ENCODE measurements around the gene PDCD7.
"Not testable (repeated sequence)": the region's sequence is repeated elsewhere in the genome, so short reads cannot be mapped to it uniquely, and the experiment has no call there.

PDCD7 gene, protein sequence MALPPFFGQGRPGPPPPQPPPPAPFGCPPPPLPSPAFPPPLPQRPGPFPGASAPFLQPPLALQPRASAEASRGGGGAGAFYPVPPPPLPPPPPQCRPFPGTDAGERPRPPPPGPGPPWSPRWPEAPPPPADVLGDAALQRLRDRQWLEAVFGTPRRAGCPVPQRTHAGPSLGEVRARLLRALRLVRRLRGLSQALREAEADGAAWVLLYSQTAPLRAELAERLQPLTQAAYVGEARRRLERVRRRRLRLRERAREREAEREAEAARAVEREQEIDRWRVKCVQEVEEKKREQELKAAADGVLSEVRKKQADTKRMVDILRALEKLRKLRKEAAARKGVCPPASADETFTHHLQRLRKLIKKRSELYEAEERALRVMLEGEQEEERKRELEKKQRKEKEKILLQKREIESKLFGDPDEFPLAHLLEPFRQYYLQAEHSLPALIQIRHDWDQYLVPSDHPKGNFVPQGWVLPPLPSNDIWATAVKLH

DNA sequence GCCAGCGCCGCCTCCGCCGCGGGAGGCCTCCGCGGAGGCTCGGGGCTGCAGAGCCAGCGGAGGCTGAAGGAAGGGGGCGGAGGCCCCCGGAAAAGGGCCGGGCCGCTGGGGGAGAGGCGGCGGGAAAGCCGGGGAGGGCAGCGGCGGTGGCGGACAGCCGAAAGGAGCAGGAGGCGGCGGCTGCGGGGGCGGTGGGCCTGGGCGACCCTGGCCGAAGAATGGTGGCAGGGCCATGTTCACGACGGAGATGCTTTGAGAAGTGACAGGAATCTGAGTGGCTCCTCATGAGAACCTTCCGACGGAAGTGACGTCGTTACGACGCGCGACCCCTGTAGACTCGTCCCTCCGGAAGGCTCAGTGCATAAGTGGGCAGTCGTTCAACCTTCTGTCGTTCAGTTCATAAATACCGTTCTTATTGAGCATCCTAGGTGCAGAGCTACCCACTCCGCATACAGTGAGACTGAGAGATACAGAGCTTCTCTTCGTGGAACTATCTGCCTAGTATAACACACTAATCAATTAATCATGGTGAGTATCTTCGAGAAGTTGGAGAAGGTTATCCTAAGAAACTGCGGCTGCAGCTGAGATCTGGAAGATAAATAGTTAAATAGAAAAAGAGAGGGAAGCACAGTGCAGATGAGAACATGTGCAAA, at the start of gene PDCD7:
Gene PDCD7, minus strand, starts transcription at position 261 of the 653 bp plus-strand sequence. Its CDS starts 27 bp downstream, at position 234.
- DNase-seq (ENCODE audit: low spot score): peak; percentile 90

- no peak for DNase-seq (ENCODE audit: low spot score)
Measured at GRCh38 chr15:65182538-65182937, 48.9 kb upstream of the PDCD7 start.

- DNase-seq (ENCODE audit: low spot score): not testable (repeated sequence)
Measured at GRCh38 chr15:65181582-65182353, 48.2 kb upstream of the PDCD7 start.

DNA sequence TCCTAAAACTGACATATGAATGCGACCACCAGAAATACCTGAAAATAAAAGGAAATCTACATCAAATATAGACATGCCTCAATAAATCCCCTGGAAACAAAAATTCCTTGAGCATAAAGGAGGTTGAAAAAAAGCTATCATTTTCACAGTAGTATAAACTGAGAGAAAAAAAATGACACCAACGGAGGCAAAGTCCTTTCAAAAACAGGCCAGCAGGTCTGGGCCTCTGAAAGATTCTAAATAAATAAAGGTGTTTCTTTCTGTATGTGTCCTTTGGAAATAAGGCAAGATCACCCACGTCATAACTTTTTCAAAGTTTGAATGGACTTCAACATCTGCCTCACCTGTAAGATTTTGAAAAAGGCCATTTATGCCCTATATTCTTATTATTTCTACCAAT, 46.6 kb upstream of the PDCD7 start:
- DNase-seq (ENCODE audit: low spot score): no peak

DNA sequence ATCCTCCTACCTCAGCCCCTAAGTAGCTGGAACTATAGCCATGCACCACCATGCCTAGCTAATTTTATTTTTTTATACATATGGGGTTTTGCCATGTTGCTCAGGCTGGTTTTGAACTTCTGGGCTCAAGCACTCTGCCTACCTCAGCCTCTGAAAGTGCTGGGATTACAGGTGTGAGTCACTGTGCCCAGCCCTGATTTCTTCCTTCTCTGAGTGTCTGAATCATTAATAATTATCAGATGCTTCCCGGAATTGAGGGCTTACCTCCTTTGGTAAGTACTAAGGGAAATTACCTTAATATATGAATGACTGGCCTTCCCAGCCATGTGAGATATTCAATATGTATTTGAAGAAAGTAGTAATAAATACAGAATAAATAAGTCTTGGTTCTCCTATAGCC, 44.3 kb upstream of the PDCD7 start:
- no peak for DNase-seq (ENCODE audit: low spot score)

DNA sequence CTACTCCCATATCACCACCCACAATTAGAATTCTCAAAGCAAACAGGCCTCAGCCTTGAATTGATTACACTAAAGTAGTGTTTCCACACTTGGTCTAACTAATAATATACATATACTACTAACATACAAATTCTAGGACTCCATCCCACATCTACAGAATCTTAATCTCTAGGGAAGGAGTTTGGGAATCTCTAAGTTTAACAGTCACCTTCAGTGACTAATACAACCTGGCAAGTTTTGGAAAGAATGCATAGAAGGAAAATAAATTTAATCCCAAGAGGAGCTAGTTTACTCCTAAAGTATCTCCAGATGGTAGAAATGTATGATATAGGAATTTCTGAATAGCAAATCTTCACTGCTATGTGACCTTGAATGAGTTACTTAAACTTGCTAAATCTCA, 42.4 kb upstream of the PDCD7 start:
- DNase-seq (ENCODE audit: low spot score): no peak

DNA sequence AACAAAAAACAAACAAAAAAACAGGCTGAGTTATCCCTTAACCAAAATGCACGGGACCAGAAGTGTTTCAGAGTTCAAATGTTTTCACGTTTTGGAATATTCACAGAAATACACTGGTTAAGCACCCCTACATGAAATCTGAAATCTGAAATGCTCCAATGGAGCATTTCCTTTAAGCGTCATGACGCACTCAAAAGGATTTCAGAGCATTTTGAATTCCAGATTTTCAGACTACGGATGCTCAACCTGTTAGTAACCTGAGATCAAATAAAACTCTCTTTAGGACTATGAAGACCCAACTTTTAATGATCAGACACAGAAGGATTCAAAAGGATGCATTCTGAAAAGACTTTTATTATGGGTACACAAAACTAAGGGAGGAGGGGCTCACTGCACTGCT, 41.9 kb upstream of the PDCD7 start:
- DNase-seq (ENCODE audit: low spot score): no peak

DNA sequence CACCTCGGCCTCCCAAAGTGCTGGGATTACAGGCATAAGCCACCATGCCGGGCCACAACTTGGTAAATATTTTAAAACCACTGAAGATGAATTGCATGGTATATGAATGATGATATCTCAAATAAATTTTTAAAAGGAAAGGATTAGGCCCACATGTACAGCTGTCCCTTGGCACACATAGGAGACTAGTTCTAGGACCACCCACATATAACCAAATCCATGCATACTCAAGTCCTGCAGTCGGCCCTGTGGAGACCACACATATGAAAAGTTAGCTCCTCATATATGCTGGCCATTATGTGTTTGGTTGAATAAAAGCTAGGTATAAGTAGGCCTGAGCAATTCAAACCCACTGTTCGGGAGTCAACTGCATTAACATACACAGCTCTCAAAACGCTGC, 40.9 kb upstream of the PDCD7 start:
- no peak for DNase-seq (ENCODE audit: low spot score)

DNA sequence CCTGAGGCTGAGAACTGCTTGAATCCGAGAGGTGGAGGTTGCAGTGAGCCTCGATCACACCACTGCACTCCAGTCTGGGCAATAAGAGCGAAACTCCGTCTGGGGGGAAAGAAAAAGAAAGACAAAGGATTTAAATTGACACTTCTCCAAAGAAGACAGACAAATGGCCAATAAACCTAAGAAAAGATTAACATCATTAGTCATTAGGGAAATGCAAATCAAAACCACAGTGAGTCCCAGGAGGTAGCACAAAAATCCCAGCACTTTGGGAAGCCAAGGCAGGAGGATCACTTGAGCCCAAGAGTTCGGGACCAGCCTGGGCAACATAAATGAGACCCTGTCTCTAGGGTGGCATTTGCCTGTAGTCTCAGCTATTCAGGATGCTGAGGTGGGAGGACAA, 38.9 kb upstream of the PDCD7 start:
- no peak for DNase-seq (ENCODE audit: low spot score)

GRCh38 chr15:65171428-65171827, 37.8 kb upstream of the PDCD7 start:
- DNase-seq (ENCODE audit: low spot score): no peak

DNA sequence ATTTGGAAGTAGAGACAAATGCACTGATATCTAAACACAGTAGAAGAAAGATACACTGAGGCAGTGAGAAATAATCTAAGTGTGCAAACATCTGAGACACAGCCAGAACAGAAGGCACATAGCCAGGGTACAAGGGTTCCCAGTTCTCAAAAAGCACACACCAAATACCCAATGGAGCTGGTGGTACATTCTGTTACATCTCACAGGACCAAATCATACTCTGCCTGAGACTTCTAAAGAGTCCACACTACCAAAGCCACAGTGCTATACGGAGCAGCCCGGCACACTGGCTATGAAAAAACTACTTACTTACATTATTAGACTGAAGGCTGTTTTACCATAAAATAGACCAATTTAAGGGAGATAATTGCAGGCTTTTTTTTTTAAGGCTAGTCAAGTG, 32.3 kb upstream of the PDCD7 start:
- DNase-seq (ENCODE audit: low spot score): no peak

DNA sequence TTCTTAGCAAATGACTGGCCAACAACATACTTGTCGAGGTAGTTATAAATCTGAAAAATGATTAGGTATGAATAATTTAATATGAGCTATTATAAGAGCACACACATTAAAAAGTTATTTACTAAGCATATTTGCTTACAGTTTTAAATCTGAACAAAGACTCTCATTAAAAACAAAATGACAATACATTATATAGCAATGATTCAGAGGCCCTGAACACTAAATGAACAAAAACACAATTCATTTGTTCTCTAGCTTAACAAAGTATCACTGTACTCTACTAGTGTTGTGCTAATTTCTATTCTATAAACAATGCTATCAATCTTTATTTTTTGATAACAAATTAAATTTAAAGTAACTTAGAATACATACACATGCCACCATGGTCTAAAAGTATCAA, 30.5 kb upstream of the PDCD7 start:
- no peak for DNase-seq (ENCODE audit: low spot score)

- no peak for DNase-seq (ENCODE audit: low spot score)
Measured at GRCh38 chr15:65163041-65163440, 29.4 kb upstream of the PDCD7 start.

DNA sequence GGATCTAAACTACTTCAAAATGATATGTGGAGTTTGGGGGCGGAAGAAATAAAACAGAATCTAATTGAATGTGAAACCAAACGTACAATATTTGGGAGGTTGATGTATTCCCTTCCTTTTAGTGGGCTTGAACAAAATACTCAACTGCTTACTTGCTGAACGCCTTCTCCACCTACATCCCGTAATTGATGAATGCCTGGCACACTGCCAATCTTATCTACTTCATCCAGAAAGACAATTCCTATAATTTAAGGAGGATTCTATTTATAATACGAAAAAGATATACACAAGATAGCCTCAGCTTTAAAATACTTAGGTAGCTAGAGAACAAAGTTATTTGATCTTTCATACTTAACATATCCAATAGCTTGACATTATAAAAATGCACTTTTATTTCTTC, 23.1 kb upstream of the PDCD7 start:
- DNase-seq (ENCODE audit: low spot score): no peak

- no peak for DNase-seq (ENCODE audit: low spot score)
Measured at GRCh38 chr15:65154720-65155119, 21.1 kb upstream of the PDCD7 start.

DNA sequence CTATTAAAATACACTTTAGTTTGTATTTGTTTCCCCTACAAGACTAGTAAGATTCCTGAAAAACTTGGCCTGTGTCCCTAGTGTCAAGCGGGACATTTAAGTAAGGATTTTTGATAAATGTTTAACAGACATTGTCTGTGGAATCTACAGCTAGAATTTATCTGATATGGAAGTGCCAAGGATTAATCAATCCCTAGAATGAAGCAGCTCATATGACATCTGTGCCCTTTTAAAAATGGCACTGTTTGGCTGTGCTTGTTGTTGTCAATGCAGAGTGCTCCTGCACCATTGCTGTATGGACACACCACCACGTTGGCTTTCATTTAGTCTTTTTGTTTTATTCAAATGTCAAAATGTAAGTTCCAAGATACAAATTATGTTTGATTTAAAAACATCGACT, 14.3 kb upstream of the PDCD7 start:
- DNase-seq (ENCODE audit: low spot score): no peak

DNA sequence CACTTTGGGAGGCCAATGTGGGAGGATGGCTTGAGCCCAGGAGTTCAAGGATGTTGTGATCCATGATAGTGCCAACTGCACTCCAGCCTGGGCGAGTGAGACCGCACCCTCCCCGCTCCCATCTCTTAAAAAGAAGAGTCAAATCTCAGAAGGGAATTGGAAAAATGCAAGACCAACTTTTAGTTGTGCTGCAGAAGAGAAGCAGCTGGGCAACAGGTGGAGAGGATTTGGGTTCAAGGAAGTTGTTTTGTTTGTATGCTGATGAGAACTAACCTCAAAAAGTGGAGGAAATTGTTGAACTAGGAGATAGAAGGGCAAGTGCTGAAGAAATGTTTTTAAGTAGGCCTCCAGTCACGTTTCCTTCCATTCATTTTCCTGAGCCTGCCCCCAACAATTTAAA, 12.8 kb upstream of the PDCD7 start:
- no peak for DNase-seq (ENCODE audit: low spot score)

- not testable (repeated sequence) for DNase-seq (ENCODE audit: low spot score)
Measured at GRCh38 chr15:65138631-65139030, 5.0 kb upstream of the PDCD7 start.

DNA sequence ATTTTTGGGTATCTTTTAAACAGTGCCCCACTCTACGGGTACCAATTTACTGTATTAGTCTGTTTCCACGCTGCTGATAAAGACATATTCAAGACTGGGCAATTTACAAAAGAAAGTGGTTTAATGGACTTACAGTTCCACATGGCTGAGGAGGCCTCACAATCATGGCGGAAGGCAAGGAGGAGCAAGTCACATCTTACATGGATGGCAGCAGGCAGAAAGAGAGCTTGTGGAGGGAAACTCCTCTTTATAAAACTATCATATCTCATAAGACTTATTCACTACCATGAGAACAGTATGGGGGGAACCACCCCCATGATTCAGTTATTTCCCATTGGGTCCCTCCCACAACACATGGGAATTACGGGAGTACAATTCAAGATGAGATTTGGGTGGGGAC, 4.3 kb upstream of the PDCD7 start:
- DNase-seq (ENCODE audit: low spot score): not testable (repeated sequence)

DNA sequence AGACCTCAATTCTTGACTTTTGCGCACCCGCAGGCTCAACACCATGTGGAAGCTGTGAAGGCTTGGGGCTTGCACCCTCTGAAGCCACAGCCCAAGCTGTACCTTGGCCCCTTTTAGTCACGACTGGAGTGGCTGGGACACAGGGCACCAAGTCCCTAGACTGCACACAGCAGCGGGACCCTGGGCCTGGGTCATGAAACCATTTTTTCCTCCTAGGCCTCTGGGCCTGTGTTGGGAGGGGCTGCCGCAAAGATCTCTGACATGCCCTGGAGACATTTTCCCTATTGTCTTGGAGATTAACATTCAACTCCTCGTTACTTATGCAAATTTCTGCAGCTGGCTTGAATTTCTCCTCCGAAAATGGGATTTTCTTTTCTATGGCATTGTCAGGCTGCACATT, 3.5 kb upstream of the PDCD7 start:
- not testable (repeated sequence) for DNase-seq (ENCODE audit: low spot score)

GRCh38 chr15:65134538-65134937, 930 bp upstream of the PDCD7 start:
- DNase-seq (ENCODE audit: low spot score): no peak

- DNase-seq (ENCODE audit: low spot score): peak; percentile 61
Measured at GRCh38 chr15:65132878-65133547, 595 bp downstream of the PDCD7 start.
